AG20443 (cell line): ENCODE data around the gene CFAP58.
A peak's percentile ranks its signal among the peaks of the same experiment; 100 is the strongest.
"Not testable (repeated sequence)": the region's sequence is repeated elsewhere in the genome, so short reads cannot be mapped to it uniquely, and the experiment has no call there.

Experiments used
- DNase-seq: peaks from one replicate; pipeline ENCODE4 v3.0.0; 2012; ENCODE audit warnings: low spot score, mixed read lengths

Gene CFAP58

GRCh38 chr10:104435822-104436221 is 82.2 kb downstream of the CFAP58 start:
- DNase-seq, result peak; percentile 54

GRCh38 chr10:104437226-104437625 is 83.6 kb downstream of the CFAP58 start:
- DNase-seq, result no peak

GRCh38 chr10:104440221-104440620 is 86.6 kb downstream of the CFAP58 start:
- DNase-seq, result no peak

GRCh38 chr10:104441329-104442000 is 87.8 kb downstream of the CFAP58 start:
- DNase-seq, result peak; percentile 80

- peak; percentile 58 for DNase-seq
Measured at GRCh38 chr10:104445359-104445758, 91.7 kb downstream of the CFAP58 start.

- no peak for DNase-seq
Measured at GRCh38 chr10:104446151-104446550, 92.5 kb downstream of the CFAP58 start.

- DNase-seq, result no peak
Measured at GRCh38 chr10:104447331-104447730, 93.7 kb downstream of the CFAP58 start.

GRCh38 chr10:104447906-104448305 is 94.3 kb downstream of the CFAP58 start:
- no peak for DNase-seq

GRCh38 chr10:104449391-104449790 is 95.8 kb downstream of the CFAP58 start:
- peak; percentile 52 for DNase-seq

GRCh38 chr10:104450490-104450889 is 96.9 kb downstream of the CFAP58 start:
- DNase-seq, result no peak

- DNase-seq, result peak; percentile 22
Measured at GRCh38 chr10:104450954-104451353, 97.3 kb downstream of the CFAP58 start.

GRCh38 chr10:104452977-104453376 is 99.3 kb downstream of the CFAP58 start:
- DNase-seq, result no peak

- no peak for DNase-seq
Measured at GRCh38 chr10:104456802-104457542, 103.3 kb downstream of the CFAP58 start.

GRCh38 chr10:104457543-104457828 is 103.9 kb downstream of the CFAP58 start:
- no peak for DNase-seq

- DNase-seq, result not testable (repeated sequence)
Measured at GRCh38 chr10:104465575-104465974, 111.9 kb downstream of the CFAP58 start.

- not testable (repeated sequence) for DNase-seq
Measured at GRCh38 chr10:104468818-104469217, 115.2 kb downstream of the CFAP58 start.

- DNase-seq, result peak; percentile 46
Measured at GRCh38 chr10:104472505-104472904, 118.9 kb downstream of the CFAP58 start.

- no peak for DNase-seq
Measured at GRCh38 chr10:104472957-104473745, 119.5 kb downstream of the CFAP58 start.

GRCh38 chr10:104478380-104478779 is 124.7 kb downstream of the CFAP58 start:
- no peak for DNase-seq

GRCh38 chr10:104479906-104480593 is 126.4 kb downstream of the CFAP58 start:
- DNase-seq, result no peak

- no peak for DNase-seq
Measured at GRCh38 chr10:104480797-104481196, 127.2 kb downstream of the CFAP58 start.

GRCh38 chr10:104483582-104483981 is 129.9 kb downstream of the CFAP58 start:
- no peak for DNase-seq
